ENCODE data around the gene CDH11.

Gene CDH11

GRCh38 chr16:65021852-65022595 lies 99.8 kb downstream of the CDH11 start:
- DNase-seq (ENCODE audit: low read depth), result no peak
- H3K4me3 ChIP-seq (ENCODE audit: low read length), result no peak overlapping the region
- TF ChIP-seq, protein P1, sequence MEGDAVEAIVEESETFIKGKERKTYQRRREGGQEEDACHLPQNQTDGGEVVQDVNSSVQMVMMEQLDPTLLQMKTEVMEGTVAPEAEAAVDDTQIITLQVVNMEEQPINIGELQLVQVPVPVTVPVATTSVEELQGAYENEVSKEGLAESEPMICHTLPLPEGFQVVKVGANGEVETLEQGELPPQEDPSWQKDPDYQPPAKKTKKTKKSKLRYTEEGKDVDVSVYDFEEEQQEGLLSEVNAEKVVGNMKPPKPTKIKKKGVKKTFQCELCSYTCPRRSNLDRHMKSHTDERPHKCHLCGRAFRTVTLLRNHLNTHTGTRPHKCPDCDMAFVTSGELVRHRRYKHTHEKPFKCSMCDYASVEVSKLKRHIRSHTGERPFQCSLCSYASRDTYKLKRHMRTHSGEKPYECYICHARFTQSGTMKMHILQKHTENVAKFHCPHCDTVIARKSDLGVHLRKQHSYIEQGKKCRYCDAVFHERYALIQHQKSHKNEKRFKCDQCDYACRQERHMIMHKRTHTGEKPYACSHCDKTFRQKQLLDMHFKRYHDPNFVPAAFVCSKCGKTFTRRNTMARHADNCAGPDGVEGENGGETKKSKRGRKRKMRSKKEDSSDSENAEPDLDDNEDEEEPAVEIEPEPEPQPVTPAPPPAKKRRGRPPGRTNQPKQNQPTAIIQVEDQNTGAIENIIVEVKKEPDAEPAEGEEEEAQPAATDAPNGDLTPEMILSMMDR (IDR thresholded peaks at IDR 0.05; ENCODE audit: insufficient read depth, low read depth, low read length, missing control alignments), result no peak

- no peak overlapping the region for H3K4me3 ChIP-seq (ENCODE audit: low read length)
- TF ChIP-seq, protein P1 (IDR thresholded peaks at IDR 0.05; ENCODE audit: insufficient read depth, low read depth, low read length, missing control alignments), result no peak
Observed at GRCh38 chr16:65016754-65017153, 105.1 kb downstream of the CDH11 start.

DNA sequence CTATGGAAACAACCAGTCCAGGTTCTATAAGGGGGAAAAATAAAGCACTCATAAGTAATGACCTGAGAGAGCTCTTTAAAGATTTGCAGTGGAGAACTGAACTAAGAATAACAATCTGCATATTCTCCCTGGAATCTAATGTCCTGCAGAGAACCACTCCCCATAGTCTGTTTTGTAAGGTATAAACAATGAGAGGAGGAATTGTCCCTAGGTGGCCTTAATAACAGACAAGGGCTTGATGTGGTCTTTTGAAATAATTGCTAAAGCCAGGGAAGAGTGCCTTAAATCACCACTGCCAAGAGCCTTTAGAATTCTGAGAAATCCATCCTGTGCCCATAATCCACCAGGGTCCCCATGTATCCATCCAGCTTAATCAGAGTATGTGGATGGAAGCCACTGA lies 106.3 kb downstream of the CDH11 start:
- H3K4me3 ChIP-seq (ENCODE audit: low read length), result no peak overlapping the region
- DNase-seq (ENCODE audit: low read depth), result no peak
- TF ChIP-seq, protein P1 (IDR thresholded peaks at IDR 0.05; ENCODE audit: insufficient read depth, low read depth, low read length, missing control alignments), result no peak

More at GRCh38 chr16:65016754-65017153, 105.1 kb downstream of the CDH11 start:
- DNase-seq (ENCODE audit: low read depth), result no peak

DNA sequence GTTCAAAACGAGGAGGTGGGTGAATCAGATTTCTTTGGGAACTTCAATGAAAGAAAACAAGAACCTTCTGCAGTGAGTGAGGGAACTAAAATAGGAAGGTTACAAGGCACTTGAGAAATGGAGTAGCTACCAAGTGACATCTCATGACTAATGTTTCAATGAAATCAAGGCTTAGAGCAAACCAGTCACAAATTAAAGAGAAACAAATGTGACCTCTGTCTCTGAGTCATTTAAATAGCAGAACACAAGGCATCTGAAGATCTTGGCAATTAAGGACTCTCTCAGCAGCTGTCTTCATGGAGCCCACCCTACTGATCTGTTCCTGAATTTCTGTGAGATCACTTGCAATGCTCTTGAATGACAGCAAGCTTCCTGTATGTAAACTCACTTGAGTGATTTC lies 109.5 kb downstream of the CDH11 start:
- DNase-seq (ENCODE audit: low read depth), result peak; percentile 4
- TF ChIP-seq, protein P1 (IDR thresholded peaks at IDR 0.05; ENCODE audit: insufficient read depth, low read depth, low read length, missing control alignments), result no peak

GRCh38 chr16:65010125-65010524 lies 111.7 kb downstream of the CDH11 start:
- TF ChIP-seq, protein P1 (IDR thresholded peaks at IDR 0.05; ENCODE audit: insufficient read depth, low read depth, low read length, missing control alignments), result no peak
- no peak overlapping the region for H3K4me3 ChIP-seq (ENCODE audit: low read length)
- no peak for DNase-seq (ENCODE audit: low read depth)

More for the DNA sequence above, 109.5 kb downstream of the CDH11 start:
- H3K4me3 ChIP-seq (ENCODE audit: low read length), result no peak overlapping the region

GRCh38 chr16:65005696-65006095 lies 116.2 kb downstream of the CDH11 start:
- TF ChIP-seq, protein P1 (IDR thresholded peaks at IDR 0.05; ENCODE audit: insufficient read depth, low read depth, low read length, missing control alignments), result no peak
- no peak overlapping the region for H3K4me3 ChIP-seq (ENCODE audit: low read length)
- peak; percentile 26 for DNase-seq (ENCODE audit: low read depth)

DNA sequence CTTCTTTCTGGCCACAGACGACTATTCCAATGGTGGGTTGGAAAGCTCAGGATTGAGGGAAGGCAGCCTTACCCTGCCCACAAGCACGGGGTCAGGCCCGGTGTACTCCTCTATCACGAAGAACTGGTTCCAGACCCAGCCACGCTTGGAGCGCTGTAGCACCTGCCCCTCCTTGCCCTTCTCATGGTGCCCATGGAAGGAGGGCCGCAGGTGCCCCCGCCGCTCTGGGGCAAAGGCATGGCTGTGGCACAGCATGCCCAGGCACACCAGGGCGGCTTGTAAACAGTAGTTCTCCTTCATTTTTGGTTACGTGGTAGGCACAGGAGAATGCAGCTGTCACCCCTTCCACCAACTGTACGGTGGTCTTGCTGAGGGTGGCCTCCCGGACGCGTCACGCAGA lies 117.3 kb downstream of the CDH11 start:
- TF ChIP-seq, protein P1 (IDR thresholded peaks at IDR 0.05; ENCODE audit: insufficient read depth, low read depth, low read length, missing control alignments), result no peak
- no peak overlapping the region for H3K4me3 ChIP-seq (ENCODE audit: low read length)
- no peak for DNase-seq (ENCODE audit: low read depth)
